DOHH2 (cell line): ENCODE data around the gene FXYD6.

Experiments
- CTCF ChIP-seq: fragments of 200-600 bp; sonication (generic); IDR thresholded peaks from one replicate; pipeline ENCODE4 v1.5.1; 2014; ENCODE audit warnings: antibody characterized with exemption, mild to moderate bottlenecking, low read depth, low read length; ENCODE audit not compliant: poor library complexity, severe bottlenecking
- EZH2phosphoT487 ChIP-seq: fragments of 200-600 bp; sonication (generic); IDR thresholded peaks from 2 replicates; pipeline ENCODE4 v1.6.1; 2017; ENCODE audit warnings: borderline replicate concordance, mild to moderate bottlenecking, antibody characterized with exemption, low read length, moderate library complexity, mixed read lengths

GRCh38 chr11:117851852-117852251 is 24.6 kb downstream of the FXYD6 start:
- TF ChIP-seq CTCF (no peak), EZH2phosphoT487 (no peak)
